ENCODE results near the gene PUS7.
"Not testable (repeated sequence)": the region's sequence is repeated elsewhere in the genome, so short reads cannot be mapped to it uniquely, and the experiment has no call there.

Gene PUS7

DNA sequence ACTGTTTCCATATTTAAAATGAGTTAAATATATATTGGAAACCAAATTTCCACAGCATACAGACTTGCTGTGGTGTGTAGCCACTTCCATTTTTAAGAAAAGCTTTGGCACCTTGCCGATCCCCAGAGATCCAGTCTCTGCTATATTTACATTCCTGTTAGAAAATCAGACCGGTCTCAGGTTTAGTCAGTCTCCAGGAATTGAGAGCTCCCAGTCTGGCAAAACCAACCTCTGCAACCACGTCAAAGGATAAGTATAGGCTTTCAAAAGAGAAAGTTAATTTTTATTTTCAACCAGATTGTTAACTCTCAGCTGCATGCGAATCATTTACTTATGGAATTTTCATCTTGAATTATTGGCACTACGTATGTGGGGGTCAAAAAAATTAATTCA, 28.2 kb downstream of the PUS7 start:
- peak; percentile 88 for DNase-seq

DNA sequence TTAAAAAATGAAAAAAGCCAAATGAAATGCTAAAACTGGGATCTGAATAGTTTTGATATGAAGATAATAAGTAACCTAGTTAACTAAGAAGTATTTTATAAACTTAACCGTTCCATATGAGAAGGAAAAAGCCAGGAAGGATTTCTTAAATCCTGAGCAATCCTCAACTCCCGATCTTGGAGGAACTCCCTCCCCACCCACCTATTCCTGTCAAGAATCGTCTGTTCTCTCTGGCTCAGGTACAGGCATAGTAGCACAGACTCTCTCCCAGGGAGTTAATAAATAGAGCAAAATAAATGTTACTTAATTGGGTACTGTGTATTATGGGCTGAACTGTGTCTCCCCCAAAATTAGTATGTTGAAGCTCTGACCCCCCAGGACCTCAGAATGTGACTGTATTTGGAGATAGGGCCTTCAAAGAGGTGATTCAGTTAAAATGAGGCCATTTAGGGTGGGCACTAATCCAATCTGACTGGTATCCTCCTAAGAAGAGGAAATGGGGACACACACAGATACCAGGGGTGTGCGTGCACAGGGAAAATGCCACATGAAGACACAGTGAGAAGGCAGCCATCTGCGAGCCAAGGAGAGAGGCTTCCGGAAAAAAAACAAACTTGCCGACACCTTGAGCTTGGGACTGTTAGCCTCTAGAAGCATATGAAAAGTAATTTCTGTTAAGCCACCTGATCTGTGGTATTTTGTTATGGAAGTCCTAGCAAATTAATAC, 28.7 kb downstream of the PUS7 start:
- no peak for DNase-seq

DNA sequence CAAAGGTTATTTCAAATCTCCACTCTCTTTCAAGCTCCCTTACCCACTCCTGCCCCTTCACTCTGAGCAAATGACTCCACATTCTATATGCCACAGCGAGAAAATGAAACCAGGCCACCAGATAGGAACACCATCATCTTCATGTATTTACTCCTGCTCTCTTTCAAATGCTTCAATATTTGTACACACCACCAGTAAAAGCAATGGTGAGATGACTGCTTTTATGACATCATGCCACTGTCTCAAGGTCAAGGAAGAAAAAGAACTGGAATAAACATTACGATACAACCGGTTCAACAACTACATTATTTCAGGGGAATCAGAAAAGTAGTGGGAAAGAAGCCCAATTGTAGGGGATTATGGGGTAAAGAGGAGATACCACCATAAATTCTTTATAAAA, 32.7 kb downstream of the PUS7 start:
- DNase-seq, result no peak

DNA sequence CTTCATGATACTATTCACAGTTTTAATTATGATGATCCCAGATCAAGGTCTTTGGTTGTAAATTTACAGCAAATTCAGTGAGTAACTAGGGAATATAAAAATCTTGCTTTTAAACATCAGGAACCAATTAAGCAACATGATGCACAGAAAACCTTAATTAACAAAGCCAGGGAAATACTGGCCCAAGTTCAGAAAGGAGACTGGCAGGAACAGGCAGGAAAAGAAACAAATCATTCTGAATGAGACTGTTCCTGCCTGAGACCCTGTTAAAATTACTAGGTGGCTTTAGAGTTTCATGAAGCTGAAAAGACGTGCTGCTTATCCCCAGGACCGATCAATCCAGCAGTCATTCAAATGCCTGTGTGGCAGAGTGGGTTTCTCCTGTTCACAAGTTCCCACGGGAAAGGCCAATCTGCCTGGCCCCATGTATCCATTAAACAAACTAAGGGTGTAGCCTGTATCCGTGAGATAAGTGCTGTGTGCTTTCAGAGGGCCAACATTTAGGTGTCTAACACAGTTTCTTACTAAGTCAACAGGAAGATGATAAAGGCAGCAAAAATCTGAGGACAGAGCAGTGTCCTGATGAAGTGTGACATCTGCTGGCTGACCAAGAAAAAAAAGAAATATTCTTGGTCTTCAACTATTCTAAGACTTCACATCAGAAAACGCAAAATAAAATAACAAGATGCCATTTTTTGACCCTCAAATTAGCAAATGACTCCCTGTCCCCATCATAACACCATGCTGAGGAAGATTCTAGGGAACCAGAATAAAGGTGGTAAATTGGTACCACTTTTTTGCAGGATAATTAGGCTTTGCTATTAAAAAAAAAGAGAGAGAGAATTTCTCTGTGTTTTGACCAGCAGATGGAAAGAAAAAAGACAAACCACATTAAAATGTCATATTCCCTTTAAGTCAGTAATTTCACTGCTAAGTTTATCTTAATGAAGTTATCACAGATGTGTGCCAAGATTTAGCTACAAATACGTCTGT, 34.2 kb downstream of the PUS7 start:
- DNase-seq, result peak; percentile 79

DNA sequence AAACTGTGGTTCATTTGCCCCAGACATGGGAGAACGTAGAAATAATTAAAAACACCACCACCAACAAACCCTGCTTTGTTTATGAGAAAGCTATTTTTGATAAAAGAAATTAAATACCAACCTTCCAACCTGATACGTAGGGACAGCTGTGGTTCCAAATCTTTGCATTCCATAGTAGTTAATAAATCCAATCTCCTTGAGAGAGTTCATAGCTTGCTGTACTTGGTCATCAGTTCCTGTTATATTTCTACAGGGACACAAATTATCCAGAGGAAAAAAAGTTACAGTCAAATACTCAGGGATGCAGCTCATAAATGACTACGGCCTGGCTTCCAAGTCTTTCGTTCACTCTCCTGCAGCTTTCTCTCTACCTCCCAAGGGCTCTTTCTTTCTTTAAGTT, 41.1 kb downstream of the PUS7 start:
- DNase-seq, result peak; percentile 53

DNA sequence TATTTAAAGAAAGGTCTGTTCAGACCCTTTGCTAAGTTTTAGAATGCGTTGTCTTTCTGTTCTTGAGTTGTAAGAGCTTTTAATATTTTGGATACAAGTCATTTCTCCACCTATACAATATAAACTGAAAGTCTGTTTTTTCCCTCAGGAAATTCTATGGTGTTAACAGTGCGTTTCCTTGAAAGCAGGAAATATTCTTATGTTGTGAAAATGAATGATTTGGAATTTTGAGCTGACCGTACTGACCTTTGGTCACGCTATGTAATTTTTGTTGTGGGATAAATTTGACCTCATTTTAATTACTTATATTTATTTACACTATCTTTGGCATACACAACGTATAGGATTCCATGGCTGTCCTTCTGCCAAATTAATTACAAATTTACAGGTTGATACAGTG, 43.5 kb downstream of the PUS7 start:
- DNase-seq, result no peak

DNA sequence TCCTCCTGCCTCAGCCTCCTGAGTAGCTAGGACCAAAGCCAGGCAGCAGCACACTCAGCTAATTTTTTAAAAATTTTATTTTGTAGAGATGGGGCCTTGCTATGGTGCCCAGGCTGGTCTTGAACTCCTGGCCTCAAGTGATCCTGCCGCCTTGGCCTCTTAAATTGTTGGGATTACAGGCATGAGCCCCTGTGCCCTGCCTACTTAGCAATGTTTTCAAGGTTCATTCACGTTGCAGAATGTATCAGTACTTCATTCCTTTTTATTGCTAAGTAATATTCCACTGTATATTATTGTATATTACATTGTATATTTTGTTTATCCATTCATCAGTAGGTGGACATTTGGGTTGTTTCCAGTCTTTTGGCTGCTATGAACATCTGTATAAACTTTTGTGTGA, 44.2 kb downstream of the PUS7 start:
- DNase-seq, result no peak

DNA sequence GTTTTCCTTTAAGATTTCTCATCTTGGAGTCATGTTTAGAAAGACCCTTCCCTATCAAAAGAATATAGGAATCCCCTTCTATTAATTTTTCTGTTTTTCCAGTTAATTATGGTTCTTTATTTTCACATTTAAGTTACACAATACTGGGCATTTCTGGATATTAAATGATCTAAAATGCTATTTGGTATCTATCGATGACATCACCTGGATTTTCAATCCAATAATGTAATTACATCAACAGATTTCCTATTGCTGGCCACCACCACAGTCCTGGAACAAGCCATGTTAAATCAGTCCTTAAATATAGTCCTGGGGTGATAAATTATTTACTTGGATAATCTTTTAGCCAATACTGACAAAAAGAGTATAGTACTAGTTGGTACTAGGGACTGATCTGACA, 48.0 kb downstream of the PUS7 start:
- no peak for DNase-seq

DNA sequence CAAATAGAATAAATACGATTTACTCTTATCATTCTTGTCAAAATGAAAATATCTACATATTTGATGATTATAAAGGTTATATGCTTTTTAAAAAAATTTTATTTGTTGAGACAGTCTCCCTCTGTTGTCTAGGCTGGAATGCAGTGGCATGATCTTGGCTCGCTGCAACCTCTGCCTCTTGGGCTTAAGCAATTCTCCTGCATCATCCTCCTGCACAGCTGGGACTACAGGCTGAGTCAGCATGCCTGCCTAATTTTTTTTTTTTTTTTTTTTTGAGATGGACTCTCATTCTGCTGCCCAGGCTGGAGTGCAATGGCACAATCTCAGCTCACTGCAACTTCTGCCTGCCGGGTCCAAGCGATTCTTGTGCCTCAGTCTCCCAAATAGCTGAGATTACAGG, 48.9 kb downstream of the PUS7 start:
- DNase-seq, result peak; percentile 76

DNA sequence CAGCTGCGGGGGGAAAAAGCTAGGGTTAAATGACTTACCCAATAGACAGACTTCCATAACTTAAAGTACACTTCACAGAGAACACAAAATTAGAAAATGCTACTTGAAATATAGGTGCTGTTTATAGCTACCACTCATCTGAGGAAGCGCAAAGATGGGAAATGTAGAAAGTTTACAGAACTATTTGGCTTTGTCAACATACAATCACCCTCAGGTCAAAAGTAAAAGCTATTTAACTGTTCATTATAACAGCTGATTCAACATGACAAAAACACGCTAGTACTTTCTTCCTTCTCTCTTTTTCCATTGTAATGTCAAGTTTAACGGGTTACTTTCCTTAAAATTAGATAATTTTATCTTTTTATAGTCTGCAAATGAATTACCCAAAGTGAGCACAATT, 51.2 kb downstream of the PUS7 start:
- no peak for DNase-seq

DNA sequence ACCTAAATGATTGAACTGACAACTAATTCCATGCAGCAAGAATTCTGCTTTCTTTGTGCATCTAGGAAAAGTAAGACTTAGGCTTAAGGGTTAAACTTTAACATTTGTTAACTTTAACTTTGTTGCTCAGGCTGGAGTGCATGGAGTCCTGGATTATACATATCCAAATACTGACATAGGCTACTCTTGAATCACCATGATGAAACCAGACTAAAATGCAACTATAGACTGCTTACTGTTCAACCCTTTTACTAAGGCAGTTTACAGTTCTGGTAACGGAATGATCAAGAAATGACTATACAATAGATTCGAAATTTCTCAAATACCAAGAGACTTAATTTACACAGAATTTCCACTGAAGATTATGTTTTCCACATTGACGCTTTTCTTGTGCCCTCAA, 52.0 kb downstream of the PUS7 start:
- no peak for DNase-seq

DNA sequence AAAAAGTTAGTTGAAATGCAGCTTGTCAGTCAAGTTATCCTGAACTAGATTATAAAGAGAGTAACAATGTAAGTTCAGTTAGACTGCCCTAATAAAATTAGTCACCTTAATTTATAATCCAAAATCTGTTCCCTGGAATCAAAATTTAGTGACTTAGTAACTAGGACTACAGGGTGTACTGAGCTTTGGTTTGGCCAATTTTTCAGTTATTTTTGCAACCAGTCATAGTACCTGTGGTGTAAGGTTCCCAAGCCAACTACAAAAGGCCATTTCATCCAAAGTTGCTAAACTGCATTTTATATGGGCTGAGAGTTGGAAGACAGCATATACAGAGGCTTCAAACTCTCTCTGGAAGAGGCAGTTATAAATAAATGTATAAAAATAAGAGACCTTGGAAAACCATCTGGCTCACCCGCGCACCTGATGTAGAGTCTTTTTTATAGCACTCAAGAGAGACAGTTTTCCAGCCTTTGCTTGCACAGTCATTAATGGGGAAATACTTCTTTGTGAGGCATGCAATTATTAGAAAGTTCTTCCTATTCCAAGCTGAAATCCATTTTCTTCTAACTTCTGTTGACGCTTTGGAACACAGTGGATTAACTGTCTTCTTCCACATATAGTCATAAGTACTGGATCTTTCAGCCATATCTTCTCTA, 59.2 kb downstream of the PUS7 start:
- no peak for DNase-seq

DNA sequence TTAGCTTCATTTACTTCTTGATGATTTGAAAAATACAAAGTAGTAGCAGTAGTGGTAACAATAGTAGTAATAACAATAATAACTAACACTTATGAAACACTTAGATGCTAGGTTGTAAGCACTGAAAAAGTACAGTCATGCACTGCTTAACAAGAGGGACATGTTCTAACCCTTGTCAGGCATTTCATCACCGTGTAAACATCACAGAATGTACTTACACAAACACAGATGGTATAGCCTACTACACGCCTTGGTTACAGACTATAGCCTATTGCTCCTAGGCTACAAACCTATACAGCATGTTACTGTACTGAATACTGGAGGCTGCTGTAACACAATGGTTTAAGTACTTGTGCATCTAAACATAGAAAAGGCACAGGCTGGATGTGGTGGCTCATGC, 60.6 kb downstream of the PUS7 start:
- no peak for DNase-seq

DNA sequence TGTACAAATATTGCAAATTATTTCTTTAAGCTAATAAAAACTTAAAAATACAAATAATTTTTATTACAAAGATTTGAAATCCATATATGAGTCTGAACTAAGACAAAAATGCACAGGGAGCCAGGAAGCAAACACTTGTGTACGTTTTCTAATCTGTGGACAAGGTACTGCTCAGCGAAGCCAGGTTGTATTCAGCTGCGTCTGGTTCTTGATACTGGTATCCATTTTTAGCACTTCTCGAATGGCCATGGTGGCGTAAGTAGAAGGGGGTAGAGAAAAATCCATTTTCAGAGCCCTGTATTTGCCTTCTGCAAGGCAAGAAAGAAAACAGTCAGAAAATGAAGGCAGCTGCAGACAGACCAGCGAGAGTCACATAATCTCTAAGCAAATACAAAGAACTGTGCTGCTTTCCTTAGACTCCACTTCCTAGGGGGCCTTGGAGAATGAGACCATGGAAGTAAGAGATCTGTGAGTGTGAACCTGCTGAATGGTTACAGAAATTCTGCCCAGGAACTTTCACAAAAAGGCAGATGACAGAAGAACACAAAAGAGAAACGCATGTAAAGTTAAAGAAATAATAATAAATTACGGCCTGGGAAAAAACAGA, 64.3 kb downstream of the PUS7 start:
- no peak for DNase-seq

DNA sequence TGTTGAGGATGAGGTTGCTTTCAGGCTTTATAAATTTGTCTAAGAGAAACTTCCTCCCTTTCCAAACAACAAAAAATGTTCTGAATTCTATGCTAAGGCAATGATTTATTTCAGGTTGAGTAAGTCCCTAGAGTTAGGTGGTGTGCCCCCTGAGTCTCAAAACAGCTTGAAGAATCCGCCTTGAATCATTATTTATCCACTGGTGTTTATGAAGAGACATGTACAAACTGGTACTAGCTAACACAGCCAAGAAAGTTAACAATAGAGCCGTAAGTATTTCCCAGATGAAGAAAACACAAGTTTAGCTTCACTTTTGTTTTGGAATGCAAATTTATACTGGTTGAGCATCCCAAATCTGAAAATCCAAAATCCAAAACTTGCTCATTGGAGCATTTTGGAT, 67.2 kb downstream of the PUS7 start:
- DNase-seq, result peak; percentile 18

DNA sequence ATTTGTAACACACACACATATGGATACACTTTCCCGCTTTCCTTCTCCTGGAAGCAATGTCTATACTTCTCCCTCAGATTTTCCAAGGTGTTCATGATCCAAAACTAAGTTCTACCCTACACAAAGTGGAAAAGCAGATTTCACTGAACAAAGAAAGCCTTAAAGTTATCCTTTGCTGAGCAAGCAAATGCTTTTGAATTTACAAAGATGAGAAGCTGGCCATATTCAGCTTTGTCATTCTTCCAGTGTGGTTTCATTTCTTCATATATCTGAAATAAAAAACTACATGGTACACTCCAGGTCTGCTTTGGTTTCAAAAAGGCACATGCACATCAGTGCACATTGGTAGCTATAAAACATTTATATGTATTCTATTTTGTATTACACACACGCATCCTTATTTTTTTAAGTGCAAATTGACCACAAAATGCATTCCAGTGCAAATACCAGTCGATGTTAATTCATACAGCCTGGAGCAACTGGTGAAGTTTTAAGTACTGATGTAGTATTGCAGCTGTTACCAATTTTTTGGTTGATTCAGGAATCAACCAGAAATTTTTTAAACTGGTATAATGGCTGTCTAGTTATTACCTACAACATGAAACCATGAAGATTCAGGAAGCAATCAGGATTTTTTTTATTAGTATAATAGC, 67.8 kb downstream of the PUS7 start:
- peak; percentile 92 for DNase-seq

DNA sequence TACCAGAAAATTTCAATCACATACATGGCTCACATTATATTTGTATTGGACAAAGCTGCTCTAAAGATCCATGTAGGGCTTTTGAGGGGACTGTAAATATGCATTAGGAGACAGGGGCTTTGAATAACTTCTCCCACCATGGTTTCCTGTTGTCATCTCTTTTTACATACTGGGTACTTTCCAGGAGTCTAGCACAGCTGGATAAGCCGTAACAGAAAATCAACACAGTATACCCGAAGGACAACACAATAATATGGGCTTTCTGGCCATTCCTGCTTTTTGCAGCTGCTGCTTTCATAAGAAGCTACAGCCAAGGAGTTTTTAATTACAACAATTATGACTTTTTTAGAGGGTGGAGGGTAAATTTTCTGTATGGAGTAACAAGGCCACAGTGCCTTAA, 70.0 kb downstream of the PUS7 start:
- DNase-seq, result no peak

DNA sequence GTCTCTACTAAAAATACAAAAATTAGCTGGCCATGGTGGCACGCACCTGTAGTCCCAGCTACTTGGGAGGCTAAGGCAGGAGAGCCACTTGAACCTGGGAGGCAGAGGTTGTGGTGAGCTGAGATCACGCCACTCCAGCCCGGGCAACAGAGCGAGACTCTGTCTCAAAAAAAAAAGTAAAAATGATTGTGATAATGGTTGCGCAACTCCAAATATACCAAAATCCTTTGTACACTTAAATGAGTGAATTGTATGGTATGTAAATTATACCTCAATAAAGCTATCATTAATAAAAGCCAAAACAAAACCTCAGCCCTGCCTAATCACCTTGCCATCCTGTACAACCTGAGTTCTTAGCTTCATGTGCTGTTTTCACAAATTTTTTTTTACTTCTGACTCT, 71.2 kb downstream of the PUS7 start:
- not testable (repeated sequence) for DNase-seq

DNA sequence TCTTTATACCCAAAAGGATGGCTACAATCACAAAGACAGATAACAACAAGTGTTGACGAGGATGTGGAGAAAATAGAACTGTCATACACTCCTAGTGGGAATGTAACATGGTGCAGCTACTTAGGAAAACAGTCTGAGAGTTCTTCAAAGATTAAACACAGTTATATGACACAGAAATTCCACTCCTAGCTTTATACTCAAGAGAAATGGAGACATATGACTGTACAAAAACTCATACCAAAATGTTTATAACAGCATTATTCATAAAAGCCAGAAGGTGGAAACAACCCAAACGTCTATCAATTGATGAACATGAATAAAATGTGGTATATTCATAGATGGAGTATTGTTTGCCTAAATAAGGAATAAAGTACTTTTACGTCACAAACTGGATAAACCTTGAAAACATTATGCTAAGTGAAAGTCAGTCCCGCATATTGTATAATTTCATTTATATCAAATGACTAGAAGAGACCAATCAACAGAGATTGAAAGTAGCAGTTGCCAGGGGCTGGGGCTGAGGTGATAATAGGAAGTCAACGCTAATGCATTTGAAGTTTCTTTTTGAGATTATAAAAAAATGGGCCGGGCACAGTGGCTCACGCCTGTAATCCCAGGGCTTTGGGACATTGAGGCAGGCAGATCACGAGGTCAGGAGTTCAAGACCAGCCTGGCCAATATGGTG, 71.8 kb downstream of the PUS7 start:
- peak; percentile 6 for DNase-seq

DNA sequence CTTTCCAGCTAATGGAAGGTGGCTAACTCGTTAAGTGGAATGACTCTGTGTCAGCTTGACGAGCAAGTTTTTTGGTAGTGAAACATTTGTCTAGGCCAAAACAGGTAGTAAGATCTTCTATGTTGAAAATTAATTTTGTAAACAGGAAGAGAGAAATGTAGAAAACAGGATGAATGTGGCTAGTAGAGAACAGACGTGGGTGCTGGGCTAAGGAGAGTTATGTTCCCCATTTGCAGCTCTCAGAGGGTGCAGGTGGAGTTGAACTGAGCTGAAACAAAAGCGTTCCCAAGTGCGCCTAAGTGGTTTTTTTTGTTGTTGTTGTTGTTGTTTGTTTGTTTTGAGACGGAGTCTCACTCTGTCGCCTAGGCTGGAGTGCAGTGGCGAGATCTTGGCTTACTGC, 73.9 kb downstream of the PUS7 start:
- DNase-seq, result no peak

DNA sequence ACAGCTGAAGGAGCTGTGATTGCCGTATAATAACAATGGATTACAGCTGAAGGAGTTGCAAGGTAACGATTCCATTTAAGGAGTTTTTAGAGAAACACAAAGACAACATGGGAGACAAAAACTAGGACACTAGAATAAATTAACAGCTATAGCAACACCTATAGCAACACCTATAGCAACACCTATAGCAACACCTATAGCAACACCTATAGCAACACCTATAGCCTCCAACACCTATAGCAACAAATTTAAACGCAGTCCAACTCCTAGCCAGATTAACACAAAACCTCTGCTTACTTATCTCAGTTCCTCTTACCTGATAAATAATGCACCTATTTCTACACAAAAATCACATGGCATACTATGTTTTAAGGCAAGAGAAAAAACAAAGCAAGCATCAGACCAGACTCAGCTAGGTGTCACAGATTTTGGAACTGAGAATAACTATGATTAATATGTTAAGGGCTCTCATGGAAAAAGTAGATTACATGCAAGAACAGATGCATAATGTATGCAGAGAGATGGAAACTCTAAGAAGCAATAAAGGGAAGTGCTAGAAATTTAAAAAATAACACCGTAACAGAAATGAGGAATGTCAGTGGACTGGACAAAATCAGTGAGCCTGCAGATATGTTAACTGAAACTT, 77.6 kb downstream of the PUS7 start:
- DNase-seq, result no peak

DNA sequence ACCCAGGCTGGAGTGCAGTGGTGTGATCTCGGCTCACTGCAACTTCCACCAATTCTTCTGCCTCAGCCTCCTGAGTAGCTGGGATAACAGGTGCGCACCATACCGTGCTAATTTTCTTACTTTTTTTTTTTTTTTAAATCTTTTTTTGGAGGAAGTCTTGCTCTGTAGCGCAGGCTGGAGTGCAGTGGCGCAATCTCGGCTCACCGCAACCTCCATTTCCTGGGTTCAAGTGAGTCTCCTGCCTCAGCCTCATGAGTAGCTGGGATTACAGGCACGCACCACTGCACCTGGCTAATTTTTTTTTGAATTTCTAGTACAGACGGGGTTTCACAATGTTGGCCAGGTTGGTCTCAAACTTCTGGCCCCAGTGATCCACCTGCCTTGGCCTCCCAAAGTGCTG, 79.9 kb downstream of the PUS7 start:
- not testable (repeated sequence) for DNase-seq

Measured in fibroblast of skin of right quadriceps (primary cell).